GM23338 (cell line): ENCODE results near the gene OR52N2. TPM values are rescaled to one million over a fixed set of nuclear protein-coding genes. Genes with fewer than 3 reads are reported as not detected.
A peak's percentile ranks its signal among the peaks of the same experiment; 100 is the strongest.

Experiments
- ATAC-seq: fragments of 200-7000 bp; cut with Tn5 transposase; 3 replicates; pipeline ENCODE4 v1.9.1; 2020
- DNase-seq: peaks from one replicate; pipeline ENCODE4 v3.0.0-alpha.2; 2015; ENCODE audit warnings: low spot score
- H2AFZ ChIP-seq: fragments of 200-600 bp; sonication (generic); 2 replicates; pipeline ENCODE4 v1.8.0; 2016; ENCODE audit warnings: antibody characterized with exemption, mild to moderate bottlenecking, moderate library complexity
- H3F3A ChIP-seq: fragments of 200-600 bp; sonication (generic); replicated peaks from 2 replicates; pipeline ENCODE4 v1.8.0; 2017; ENCODE audit warnings: antibody characterized with exemption, mixed run types, low read depth
- H3K27ac ChIP-seq: fragments of 200-600 bp; sonication (generic); 2 replicates; pipeline ENCODE4 v1.6.1; 2016; ENCODE audit warnings: low read depth
- H3K27me3 ChIP-seq: fragments of 200-600 bp; sonication (generic); 2 replicates; pipeline ENCODE4 v1.8.0; 2016; ENCODE audit warnings: mild to moderate bottlenecking, mixed run types, moderate library complexity; ENCODE audit not compliant: insufficient read depth
- H3K36me3 ChIP-seq: fragments of 200-600 bp; sonication (generic); 2 replicates; pipeline ENCODE4 v1.8.0; 2016; ENCODE audit warnings: mild to moderate bottlenecking; ENCODE audit not compliant: insufficient read depth
- H3K4me1 ChIP-seq: fragments of 200-600 bp; sonication (generic); 2 replicates; pipeline ENCODE4 v1.8.0; 2016; ENCODE audit warnings: mild to moderate bottlenecking, moderate library complexity; ENCODE audit not compliant: insufficient read depth
- H3K4me2 ChIP-seq: fragments of 200-600 bp; sonication (generic); 2 replicates; pipeline ENCODE4 v1.7.1; 2017; ENCODE audit warnings: mixed run types
- H3K4me3 ChIP-seq: fragments of 200-600 bp; sonication (generic); 2 replicates; pipeline ENCODE4 v1.6.1; 2016; ENCODE audit warnings: mixed run types
- H3K79me2 ChIP-seq: fragments of 200-600 bp; sonication (generic); replicated peaks from 2 replicates; pipeline ENCODE4 v1.8.0; 2017; ENCODE audit warnings: mild to moderate bottlenecking; ENCODE audit not compliant: insufficient read depth
- H3K9me2 ChIP-seq: fragments of 200-600 bp; sonication (generic); 2 replicates; pipeline ENCODE4 v1.8.0; 2017; ENCODE audit not compliant: insufficient read depth
- H4K20me1 ChIP-seq: fragments of 200-600 bp; sonication (generic); replicated peaks from 2 replicates; pipeline ENCODE4 v1.8.0; 2017; ENCODE audit warnings: mild to moderate bottlenecking; ENCODE audit not compliant: insufficient read depth
- H3K27ac Mint-ChIP-seq: 2 replicates; pipeline ENCODE4 v1.8.0; 2020; ENCODE audit warnings: inconsistent platforms, mild to moderate bottlenecking, moderate library complexity, mixed read lengths
- H3K27me3 Mint-ChIP-seq: 3 replicates; pipeline ENCODE4 v1.8.0; 2022; ENCODE audit warnings: low read depth, mild to moderate bottlenecking, moderate library complexity, mixed read lengths, inconsistent platforms; ENCODE audit not compliant: insufficient read depth, poor library complexity
- H3K36me3 Mint-ChIP-seq: 3 replicates; pipeline ENCODE4 v1.8.0; 2021; ENCODE audit warnings: low read depth, mild to moderate bottlenecking, inconsistent platforms, moderate library complexity, mixed read lengths
- H3K4me1 Mint-ChIP-seq: 3 replicates; pipeline ENCODE4 v1.8.0; 2020; ENCODE audit warnings: mild to moderate bottlenecking, inconsistent platforms, mixed read lengths
- H3K4me3 Mint-ChIP-seq: 3 replicates; pipeline ENCODE4 v1.8.0; 2021; ENCODE audit warnings: moderate library complexity, mild to moderate bottlenecking, inconsistent platforms, mixed read lengths
- H3K9me3 Mint-ChIP-seq: 3 replicates; pipeline ENCODE4 v1.8.0; 2020; ENCODE audit warnings: moderate library complexity, mild to moderate bottlenecking, inconsistent platforms, mixed read lengths
- CREB1 ChIP-seq: fragments of 250-450 bp; sonication (Bioruptor Pico); IDR thresholded peaks from 2 replicates; pipeline ENCODE4 v1.5.0; 2020; ENCODE audit warnings: low read depth, mild to moderate bottlenecking, moderate library complexity
- CTCF ChIP-seq, 2 experiments: fragments of 200-600 bp in 1 of 2; sonication (generic) in 1 of 2; conservative IDR thresholded peaks; 2 replicates each; pipeline versions ENCODE4 v1.5.1 to v1.6.1; 2016 to 2017; ENCODE audit warnings: antibody characterized with exemption in 2 of 2, low read depth in 2 of 2, mild to moderate bottlenecking in 2 of 2, moderate library complexity in 1 of 2
- ETS1 ChIP-seq: IDR thresholded peaks from 2 replicates; pipeline ENCODE4 v1.6.1; 2016; ENCODE audit warnings: antibody characterized with exemption
- EZH2 ChIP-seq: fragments of 200-600 bp; sonication (generic); IDR thresholded peaks from one replicate; pipeline ENCODE4 v1.8.0; 2017; ENCODE audit warnings: antibody characterized with exemption, mild to moderate bottlenecking, low read depth; ENCODE audit not compliant: unreplicated experiment
- EZH2phosphoT487 ChIP-seq: fragments of 200-600 bp; sonication (generic); IDR thresholded peaks from one replicate; pipeline ENCODE4 v1.8.1; 2018; ENCODE audit warnings: antibody characterized with exemption; ENCODE audit not compliant: unreplicated experiment
- NANOG ChIP-seq: IDR thresholded peaks from 2 replicates; pipeline ENCODE4 v1.6.1; 2016; ENCODE audit warnings: antibody characterized with exemption, borderline replicate concordance
- POLR2AphosphoS5 ChIP-seq: IDR thresholded peaks from 2 replicates; pipeline ENCODE4 v1.6.1; 2016; ENCODE audit warnings: antibody characterized with exemption, low read depth
- REST ChIP-seq: IDR thresholded peaks from one replicate; pipeline ENCODE4 v1.6.1; 2018; ENCODE audit warnings: antibody characterized with exemption; ENCODE audit not compliant: unreplicated experiment
- STAT1 ChIP-seq: IDR thresholded peaks from one replicate; pipeline ENCODE4 v1.6.1; 2016; ENCODE audit warnings: antibody characterized with exemption; ENCODE audit not compliant: unreplicated experiment
- ZNF114 ChIP-seq: fragments of 250-450 bp; sonication (Bioruptor Pico); IDR thresholded peaks from 2 replicates; pipeline ENCODE4 v1.5.0; 2020; ENCODE audit warnings: mild to moderate bottlenecking, moderate library complexity
- polyA plus RNA-seq: library from polyadenylated mRNA; unstranded; fragments of >200 nt; fragmentation: Nextera tagmentation; extraction: Ambion mirVana; gene quantifications from 2 replicates; pipeline ENCODE4 v1.2.1, GENCODE V29; 2016
- total RNA-seq: library from RNA; depleted of rRNA; stranded (reverse); fragments of >200 nt; shearing (Covaris generic); gene quantifications from 2 replicates; pipeline ENCODE4 v1.2.3, GENCODE V29; 2014

The OR52N2 gene
- total and polyA plus RNA-seq, 2 experiments from 2014 or later, result 0.19 TPM; not detected in 1

- ATAC-seq, result peak; percentile 73
- Mint-ChIP-seq H3K27ac (no peak overlapping the region), H3K4me1 (peaks cover 22% of the 10 kb centered on the region), H3K4me3 (no peak overlapping the region), H3K36me3 (no peaks in the 10 kb centered on the region), H3K27me3 (peaks cover 2% of the 10 kb centered on the region), H3K9me3 (peaks cover 19% of the 10 kb centered on the region)
- Histone ChIP-seq H3K4me3 (no peak overlapping the region), H3K4me1 (peaks cover 14% of the 10 kb centered on the region), H3F3A (no peaks in the 10 kb centered on the region), H3K27me3 (no peaks in the 10 kb centered on the region), H4K20me1 (no peaks in the 10 kb centered on the region), H3K79me2 (no peaks in the 10 kb centered on the region), H3K27ac (no peak overlapping the region), H2AFZ (peak overlapping the region; percentile 85), H3K36me3 (no peaks in the 10 kb centered on the region), H3K4me2 (no peak overlapping the region), H3K9me2 (no peaks in the 10 kb centered on the region)
- DNase-seq, result peak; percentile 55
- no peak for TF ChIP-seq NANOG
- TF ChIP-seq CTCF (conservative IDR thresholded peaks at IDR 0.05; ENCODE audit: low read depth in 2 of 2), result peak; percentile 35 to 62
Measured at GRCh38 chr11:5807580-5807979, 1.1 kb upstream of the OR52N2 start.

- H3K27ac Mint-ChIP-seq, result no peak overlapping the region
- Histone ChIP-seq H3F3A (no peaks in the 10 kb centered on the region), H3K27ac (no peak overlapping the region), H3K4me2 (peak overlapping the region; percentile 78), H4K20me1 (no peaks in the 10 kb centered on the region), H3K4me3 (peak overlapping the region; percentile 58), H3K79me2 (no peaks in the 10 kb centered on the region), H3K9me2 (no peaks in the 10 kb centered on the region), H3K36me3 (no peaks in the 10 kb centered on the region), H3K27me3 (no peaks in the 10 kb centered on the region), H3K4me1 (peaks cover 23% of the 10 kb centered on the region), H2AFZ (peak overlapping the region; percentile 93)
- H3K9me3 Mint-ChIP-seq, result peaks cover 5% of the 10 kb centered on the region
- ATAC-seq (peak; percentile 14; the same call in 2 of the 3 replicates), DNase-seq (no peak)
- H3K36me3 Mint-ChIP-seq, result no peaks in the 10 kb centered on the region
- peaks cover 32% of the 10 kb centered on the region for H3K4me1 Mint-ChIP-seq
- peak overlapping the region; percentile 74; the same call in 2 of the 3 replicates for H3K4me3 Mint-ChIP-seq
- H3K27me3 Mint-ChIP-seq, result peaks cover 2% of the 10 kb centered on the region
- TF ChIP-seq ZNF114 (CRISPR knock-in tag) (no peak), POLR2AphosphoS5 (no peak), ETS1 (no peak), EZH2phosphoT487 (no peak), STAT1 (no peak), CREB1 (CRISPR knock-in tag) (no peak), CTCF (conservative IDR thresholded peaks at IDR 0.05; ENCODE audit: low read depth in 2 of 2) (no peak), REST (no peak), NANOG (no peak), EZH2 (no peak)
Measured at GRCh38 chr11:5809122-5809519, 397 bp downstream of the OR52N2 start.
